ENCODE results near the gene PID1. TPM values are rescaled to one million over a fixed set of nuclear protein-coding genes. Genes with fewer than 3 reads are reported as not detected.

PID1 gene
- total RNA-seq, 4 donors from 2014 or later = 6.4 to 20.6 (median 14.5) TPM

DNA sequence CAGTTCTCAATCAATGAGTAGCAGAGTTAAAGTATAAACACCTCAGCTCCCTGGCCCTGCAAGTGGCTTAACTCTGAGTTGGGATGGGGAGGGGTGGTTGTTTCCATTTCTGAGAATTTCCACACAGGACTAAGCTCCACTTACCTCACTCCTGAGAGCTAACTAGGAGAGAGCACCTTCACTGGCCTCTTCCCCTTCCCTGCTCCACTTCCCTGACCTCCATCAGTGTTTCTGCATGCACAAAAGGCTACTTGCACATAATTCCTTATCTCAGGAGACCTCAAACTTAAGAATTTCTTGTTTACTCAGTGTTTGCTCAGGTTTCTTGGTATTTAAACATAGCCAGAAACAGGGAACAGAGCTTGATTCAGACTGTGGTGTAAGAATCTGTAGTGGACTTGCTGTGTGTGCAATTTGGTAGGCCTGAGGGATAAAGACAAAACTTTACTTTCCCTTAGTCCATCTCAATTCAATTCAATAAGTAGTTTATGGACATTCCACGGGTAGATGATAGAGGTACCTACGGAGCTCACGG lies 97.2 kb downstream of the PID1 start:
- no peaks in the 10 kb centered on the region for H3K36me3 ChIP-seq
- H3K27me3 ChIP-seq = no peaks in the 10 kb centered on the region
- H3K9me3 ChIP-seq = no peaks in the 10 kb centered on the region
- 89% methylated on average over 3 of the region's 3 CpGs for WGBS
- TF ChIP-seq, protein P1, sequence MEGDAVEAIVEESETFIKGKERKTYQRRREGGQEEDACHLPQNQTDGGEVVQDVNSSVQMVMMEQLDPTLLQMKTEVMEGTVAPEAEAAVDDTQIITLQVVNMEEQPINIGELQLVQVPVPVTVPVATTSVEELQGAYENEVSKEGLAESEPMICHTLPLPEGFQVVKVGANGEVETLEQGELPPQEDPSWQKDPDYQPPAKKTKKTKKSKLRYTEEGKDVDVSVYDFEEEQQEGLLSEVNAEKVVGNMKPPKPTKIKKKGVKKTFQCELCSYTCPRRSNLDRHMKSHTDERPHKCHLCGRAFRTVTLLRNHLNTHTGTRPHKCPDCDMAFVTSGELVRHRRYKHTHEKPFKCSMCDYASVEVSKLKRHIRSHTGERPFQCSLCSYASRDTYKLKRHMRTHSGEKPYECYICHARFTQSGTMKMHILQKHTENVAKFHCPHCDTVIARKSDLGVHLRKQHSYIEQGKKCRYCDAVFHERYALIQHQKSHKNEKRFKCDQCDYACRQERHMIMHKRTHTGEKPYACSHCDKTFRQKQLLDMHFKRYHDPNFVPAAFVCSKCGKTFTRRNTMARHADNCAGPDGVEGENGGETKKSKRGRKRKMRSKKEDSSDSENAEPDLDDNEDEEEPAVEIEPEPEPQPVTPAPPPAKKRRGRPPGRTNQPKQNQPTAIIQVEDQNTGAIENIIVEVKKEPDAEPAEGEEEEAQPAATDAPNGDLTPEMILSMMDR (IDR thresholded peaks at IDR 0.05) = no peak
- TF ChIP-seq POLR2A (IDR thresholded peaks at IDR 0.05) (no peak), EP300 (IDR thresholded peaks at IDR 0.05) (no peak), POLR2AphosphoS5 (IDR thresholded peaks at IDR 0.05) (no peak)
- H3K4me1 ChIP-seq = peaks cover 6% of the 10 kb centered on the region
- H3K27ac ChIP-seq = no peak overlapping the region
- no peak for DNase-seq (ENCODE audit: low spot score in 2 of 2)
- H3K4me3 ChIP-seq = no peak overlapping the region

DNA sequence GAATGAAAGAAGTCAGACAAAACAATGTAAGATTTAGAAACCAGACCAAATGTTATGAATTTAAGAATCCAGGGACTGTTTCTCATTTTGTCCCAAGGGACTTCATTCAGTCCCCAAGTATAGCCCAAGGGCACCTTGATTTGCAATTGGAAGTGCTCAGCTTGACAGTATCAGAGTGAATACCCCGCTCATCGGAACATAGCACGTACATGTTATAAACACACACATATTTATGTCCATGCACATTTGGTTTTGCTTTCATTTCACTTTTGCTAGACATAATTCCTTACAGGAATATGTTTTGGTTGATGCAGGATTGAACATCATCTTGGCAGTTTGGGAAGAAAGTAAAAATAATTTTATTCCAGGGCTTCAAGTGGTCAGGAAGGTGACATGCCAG lies 100.2 kb downstream of the PID1 start:
- Histone ChIP-seq H3K36me3 (no peaks in the 10 kb centered on the region), H3K9me3 (no peaks in the 10 kb centered on the region), H3K27ac (no peak overlapping the region), H3K4me1 (peaks cover 6% of the 10 kb centered on the region), H3K27me3 (no peaks in the 10 kb centered on the region), H3K4me3 (no peak overlapping the region)
- DNase-seq (ENCODE audit: low spot score in 2 of 2) = no peak
- WGBS = 62% methylated on average over 3 of the region's 3 CpGs
- TF ChIP-seq POLR2A (IDR thresholded peaks at IDR 0.05) = no peak
- no peak for TF ChIP-seq POLR2AphosphoS5 (IDR thresholded peaks at IDR 0.05)
- TF ChIP-seq, protein P1 (IDR thresholded peaks at IDR 0.05) = no peak
- no peak for TF ChIP-seq EP300 (IDR thresholded peaks at IDR 0.05)

DNA sequence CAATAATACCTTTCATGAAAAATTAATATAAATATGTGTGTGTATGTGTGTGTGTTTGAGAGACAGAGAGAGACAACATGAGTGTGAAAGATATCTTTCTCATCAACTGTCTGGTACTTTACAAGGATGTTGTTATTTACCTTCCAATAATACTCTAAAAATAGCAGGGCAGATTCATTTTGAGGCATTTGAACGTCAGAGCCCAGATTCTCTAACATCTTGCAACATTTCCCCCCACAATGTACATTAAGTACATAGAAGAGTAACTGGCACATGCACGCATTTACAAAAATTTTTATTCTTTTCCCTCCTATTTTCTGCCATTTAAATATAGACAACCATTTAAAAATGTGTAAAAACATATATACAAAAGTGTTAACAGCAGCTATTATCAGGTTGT lies 100.9 kb downstream of the PID1 start:
- Histone ChIP-seq H3K27me3 (no peaks in the 10 kb centered on the region), H3K4me1 (peaks cover 4% of the 10 kb centered on the region), H3K4me3 (no peak overlapping the region), H3K9me3 (no peaks in the 10 kb centered on the region), H3K27ac (no peak overlapping the region), H3K36me3 (no peaks in the 10 kb centered on the region)
- 78% methylated on average over 2 of the region's 2 CpGs for WGBS
- no peak for DNase-seq (ENCODE audit: low spot score in 2 of 2)
- TF ChIP-seq EP300 (IDR thresholded peaks at IDR 0.05) (no peak), POLR2A (IDR thresholded peaks at IDR 0.05) (no peak), POLR2AphosphoS5 (IDR thresholded peaks at IDR 0.05) (no peak)
- TF ChIP-seq, protein P1 (IDR thresholded peaks at IDR 0.05) = no peak

DNA sequence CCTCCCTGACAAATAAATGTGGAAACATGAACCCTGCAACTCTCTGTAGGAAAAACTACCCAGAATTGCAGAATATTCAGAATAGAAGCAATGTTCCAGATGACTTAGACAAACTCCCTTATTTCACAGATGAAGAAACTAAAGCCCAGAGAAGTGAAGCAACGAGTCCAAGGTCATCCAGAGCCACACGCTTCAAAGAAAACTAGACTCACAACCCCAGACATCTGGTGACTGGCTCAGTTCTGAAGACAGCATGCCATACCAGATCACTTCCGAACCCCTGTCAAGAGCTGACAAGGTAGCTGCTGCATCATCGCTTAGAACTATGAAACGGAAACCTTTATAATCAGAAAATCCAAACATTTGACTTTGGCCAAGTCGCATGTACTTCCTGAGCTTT lies 101.3 kb downstream of the PID1 start:
- H3K9me3 ChIP-seq = no peaks in the 10 kb centered on the region
- WGBS = 75% methylated on average over 6 of the region's 6 CpGs

DNA sequence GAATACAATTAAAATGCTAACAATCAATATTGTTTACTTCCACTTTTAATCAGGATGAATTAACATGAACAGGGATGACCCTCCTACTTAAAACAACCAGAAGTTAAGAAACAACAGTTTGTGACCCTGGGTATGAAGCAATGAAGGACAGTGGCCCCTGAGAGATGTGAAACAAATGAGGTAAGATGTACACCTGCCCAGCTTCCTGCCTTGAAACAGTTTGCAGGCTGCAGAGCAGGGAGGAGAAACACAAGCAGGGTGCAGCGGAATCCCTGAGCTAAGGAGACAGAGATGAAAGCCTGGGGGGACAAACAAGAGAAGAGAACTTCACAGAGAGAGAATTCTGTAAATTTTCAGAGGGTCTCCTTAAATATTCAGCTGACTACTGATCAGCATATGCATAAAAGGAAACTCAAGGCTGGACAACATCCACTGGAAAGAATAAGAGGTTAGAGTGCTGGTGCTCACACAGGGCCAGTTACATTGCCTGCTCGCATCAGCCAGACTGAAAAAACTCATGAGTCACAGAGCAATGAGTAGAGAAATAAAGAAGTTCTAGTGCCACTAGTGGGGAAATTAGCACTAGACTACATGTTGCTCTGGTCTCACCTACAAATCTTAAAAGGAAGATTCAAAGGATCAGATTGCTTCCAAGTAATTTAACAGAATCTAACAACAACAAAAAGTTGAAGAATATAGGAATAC lies 106.4 kb downstream of the PID1 start:
- 57% methylated on average over 2 of the region's 2 CpGs for WGBS

More for the DNA sequence above, 101.3 kb downstream of the PID1 start:
- Histone ChIP-seq H3K27me3 (no peaks in the 10 kb centered on the region), H3K4me1 (peaks cover 2% of the 10 kb centered on the region), H3K27ac (no peak overlapping the region), H3K4me3 (no peak overlapping the region), H3K36me3 (no peaks in the 10 kb centered on the region)
- DNase-seq (ENCODE audit: low spot score in 2 of 2) = no peak
- TF ChIP-seq, protein P1 (IDR thresholded peaks at IDR 0.05) = no peak
- TF ChIP-seq EP300 (IDR thresholded peaks at IDR 0.05) = no peak
- no peak for TF ChIP-seq POLR2A (IDR thresholded peaks at IDR 0.05)
- no peak for TF ChIP-seq POLR2AphosphoS5 (IDR thresholded peaks at IDR 0.05)

More for the DNA sequence above, 106.4 kb downstream of the PID1 start:
- Histone ChIP-seq H3K27ac (no peak overlapping the region), H3K4me1 (no peaks in the 10 kb centered on the region), H3K36me3 (no peaks in the 10 kb centered on the region), H3K4me3 (no peak overlapping the region), H3K27me3 (no peaks in the 10 kb centered on the region), H3K9me3 (no peaks in the 10 kb centered on the region)
- TF ChIP-seq POLR2AphosphoS5 (IDR thresholded peaks at IDR 0.05) (no peak), EP300 (IDR thresholded peaks at IDR 0.05) (no peak), POLR2A (IDR thresholded peaks at IDR 0.05) (no peak)
- TF ChIP-seq, protein P1 (IDR thresholded peaks at IDR 0.05) = no peak
- no peak for DNase-seq (ENCODE audit: low spot score in 2 of 2)

Data from suprapubic skin (tissue), 4 donors.